Central memory CD4-positive, alpha-beta T cell (primary cell): ENCODE data around the gene FEM1A.
"Not testable (repeated sequence)": the region's sequence is repeated elsewhere in the genome, so short reads cannot be mapped to it uniquely, and the experiment has no call there.

Experiments
- DNase-seq: peaks from one replicate; pipeline ENCODE4 v3.0.0; 2022
- total RNA-seq, 3 experiments: gene quantifications; one replicate each; lab custom pipeline; 2026; lab: John Stamatoyannopoulos, UW

The FEM1A gene, protein sequence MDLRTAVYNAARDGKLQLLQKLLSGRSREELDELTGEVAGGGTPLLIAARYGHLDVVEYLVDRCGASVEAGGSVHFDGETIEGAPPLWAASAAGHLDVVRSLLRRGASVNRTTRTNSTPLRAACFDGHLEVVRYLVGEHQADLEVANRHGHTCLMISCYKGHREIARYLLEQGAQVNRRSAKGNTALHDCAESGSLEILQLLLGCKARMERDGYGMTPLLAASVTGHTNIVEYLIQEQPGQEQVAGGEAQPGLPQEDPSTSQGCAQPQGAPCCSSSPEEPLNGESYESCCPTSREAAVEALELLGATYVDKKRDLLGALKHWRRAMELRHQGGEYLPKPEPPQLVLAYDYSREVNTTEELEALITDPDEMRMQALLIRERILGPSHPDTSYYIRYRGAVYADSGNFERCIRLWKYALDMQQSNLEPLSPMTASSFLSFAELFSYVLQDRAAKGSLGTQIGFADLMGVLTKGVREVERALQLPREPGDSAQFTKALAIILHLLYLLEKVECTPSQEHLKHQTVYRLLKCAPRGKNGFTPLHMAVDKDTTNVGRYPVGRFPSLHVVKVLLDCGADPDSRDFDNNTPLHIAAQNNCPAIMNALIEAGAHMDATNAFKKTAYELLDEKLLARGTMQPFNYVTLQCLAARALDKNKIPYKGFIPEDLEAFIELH
- total RNA-seq: 50.4 to 172 (median 89.3) reads per million in 3 experiments

DNA sequence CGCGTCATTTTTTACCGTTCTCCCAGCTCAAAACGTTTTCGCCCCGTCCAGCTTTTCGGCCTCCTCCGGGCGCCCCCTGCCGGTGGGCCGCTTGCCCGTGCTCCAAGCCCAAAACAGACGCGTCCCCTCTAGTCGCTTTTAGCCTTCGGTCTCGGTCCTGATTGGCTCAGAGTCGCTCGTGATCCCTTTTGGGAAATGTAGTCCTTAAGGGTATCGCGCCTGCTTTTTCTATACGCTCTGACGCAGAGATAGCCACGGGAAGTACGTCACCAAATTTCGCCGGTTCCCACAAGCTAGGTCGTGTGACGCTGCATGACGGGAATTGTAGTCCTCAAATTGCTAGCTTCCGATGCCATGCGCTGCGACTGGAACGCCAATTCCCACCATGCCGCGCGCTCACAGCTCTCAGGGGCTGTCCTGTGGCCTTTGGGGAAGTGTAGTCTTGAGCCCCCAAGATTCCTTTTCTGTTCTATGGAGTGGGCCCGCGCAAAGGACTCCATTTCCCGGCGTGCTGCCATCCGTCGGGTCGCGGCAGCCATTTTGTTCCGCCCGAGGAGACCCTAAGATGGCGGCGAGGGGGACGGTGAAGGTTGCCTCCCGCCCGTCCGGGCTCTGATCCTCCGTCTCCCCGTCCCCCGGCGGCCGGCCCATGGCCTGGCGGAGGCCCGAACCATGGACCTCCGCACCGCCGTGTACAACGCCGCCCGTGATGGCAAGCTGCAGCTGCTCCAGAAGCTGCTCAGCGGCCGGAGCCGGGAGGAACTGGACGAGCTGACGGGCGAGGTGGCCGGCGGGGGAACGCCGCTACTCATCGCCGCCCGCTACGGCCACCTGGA lies at the start of gene FEM1A:
Gene FEM1A (plus strand): TSS at position 552 of the 836 bp plus-strand sequence. CDS start 121 bp downstream, at position 673.
- DNase-seq: peak; percentile 100

DNA sequence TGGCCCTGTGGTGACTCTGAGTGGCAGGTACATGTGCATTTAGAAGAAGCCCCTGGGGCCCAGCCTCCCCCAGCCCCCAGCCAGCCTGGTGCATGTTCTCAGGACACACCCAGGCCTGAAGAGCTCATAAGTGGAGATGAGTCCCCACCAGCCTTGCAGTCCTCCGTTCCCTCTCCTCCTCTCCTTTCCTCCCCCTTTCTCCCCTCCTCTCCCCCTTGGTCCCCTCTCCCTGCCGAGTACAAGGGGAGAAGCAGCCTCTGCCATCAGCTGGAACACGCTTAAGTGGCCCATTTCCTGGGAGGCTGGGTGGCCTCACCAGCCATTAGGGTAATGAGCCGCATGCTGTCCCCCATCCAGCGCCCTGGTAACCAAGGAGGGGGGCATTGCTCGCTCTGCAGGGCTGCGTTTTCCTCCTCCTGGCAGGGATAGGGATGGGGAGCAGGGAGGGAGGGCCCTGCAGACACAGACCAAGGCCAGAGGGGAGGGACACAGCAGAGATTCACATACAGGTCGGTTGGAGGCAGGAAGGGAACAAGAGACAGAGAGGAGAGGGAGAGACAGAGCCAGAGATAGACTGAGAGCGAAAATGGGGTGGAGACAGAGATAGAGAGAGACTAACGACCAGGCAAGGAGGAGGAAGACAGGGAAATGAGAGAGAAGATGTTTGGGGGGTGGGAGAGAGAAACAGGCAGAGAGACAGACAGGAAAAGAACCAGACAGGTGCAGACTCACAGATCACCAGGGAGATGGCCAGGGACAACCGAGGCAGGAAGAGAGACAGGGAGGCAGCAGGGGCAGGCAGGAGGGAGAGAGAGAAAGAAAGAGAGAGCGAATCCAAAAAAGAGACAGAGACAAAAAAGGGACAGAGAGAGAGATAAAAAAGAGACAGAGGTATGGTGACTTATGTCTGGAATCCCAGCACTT lies 48.5 kb upstream of the FEM1A start:
- DNase-seq: no peak

DNA sequence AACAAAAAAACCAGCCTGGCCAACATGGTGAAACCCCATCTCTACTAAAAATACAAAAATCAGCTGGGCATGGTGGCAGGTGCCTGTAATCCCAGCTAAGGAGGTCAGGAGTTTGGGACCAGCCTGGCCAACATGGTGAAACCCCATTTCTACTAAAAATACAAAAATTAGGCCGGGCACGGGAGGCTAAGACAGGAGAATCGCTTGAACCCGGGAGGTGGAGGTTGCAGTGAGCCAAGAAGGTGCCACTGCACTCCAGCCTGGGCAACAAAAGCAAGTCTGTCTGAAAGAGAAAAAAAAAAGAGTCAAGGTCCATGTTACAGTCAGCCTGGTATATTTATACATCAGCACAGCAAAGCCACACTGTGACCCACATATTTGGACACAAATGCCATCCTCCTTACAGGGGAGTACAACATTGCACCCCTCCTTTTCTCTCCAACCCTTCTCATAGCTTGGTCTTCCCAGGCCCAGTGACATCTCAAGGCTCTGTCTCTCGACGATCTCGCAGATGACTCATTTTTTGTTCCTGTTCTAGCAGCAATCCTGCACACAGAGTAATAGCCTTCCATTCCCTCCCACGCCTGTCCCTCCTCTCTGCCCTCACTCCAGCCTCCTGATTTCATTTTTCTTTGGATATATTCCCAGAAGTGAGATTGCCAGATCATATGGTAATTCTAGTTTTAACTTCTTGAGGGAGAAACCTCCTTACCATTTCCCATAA lies 46.9 kb upstream of the FEM1A start:
- DNase-seq: no peak

DNA sequence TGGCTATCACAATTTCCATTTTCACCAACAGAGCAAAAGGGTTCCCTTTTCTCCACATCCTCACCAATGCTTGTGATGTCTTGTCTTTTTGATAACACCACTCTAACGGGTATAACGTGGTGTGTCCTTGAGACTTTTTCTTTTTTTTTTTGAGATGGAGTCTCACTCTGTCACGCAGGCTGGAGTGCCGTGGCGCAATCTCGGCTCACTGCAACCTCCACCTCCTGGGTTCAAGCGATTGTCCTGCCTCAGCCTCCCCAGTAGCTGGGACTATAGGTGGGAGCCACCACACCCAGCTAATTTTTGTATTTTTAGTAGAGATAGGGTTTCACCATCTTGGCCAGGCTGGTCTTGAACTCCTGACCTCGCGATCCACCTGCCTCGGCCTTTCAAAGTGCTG lies 46.4 kb upstream of the FEM1A start:
- DNase-seq: not testable (repeated sequence)

DNA sequence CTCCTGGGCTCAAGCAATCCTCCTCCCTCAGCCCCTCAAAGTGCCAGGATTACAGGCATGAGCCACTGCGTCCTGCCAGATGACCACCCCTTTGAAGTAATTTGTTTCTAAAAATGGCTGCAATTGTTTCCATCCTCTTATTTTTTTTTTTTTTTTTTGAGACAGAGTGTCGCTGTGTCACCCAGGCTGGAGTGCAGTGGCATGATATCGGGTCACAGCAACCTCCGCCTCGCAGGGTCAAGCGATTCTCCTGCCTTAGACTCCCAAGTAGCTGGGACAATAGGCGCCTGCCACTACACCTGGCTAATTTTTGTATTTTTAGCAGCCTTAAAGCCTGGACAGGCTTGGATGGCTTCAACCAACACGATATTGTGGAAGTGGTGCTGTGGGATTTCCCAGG lies 45.5 kb upstream of the FEM1A start:
- DNase-seq: no peak

DNA sequence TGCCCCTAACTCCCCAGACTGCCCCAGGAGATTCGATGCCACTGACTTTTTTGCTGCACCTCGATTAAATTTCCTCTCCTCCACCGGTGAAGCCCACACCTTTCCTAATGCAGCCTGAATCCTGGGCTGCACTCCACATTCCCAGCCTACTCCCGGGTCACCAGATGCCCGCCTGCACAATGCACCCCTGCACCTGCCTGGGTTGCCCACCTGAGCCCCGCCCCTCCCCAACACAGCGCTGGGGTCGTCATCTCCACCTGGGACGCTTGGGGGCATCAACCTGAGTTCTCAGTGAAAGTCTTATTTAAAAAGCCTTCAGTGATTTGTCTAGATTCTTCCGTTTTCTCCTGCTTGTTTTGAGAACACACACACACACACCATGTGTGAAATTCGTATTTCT lies 43.3 kb upstream of the FEM1A start:
- DNase-seq: no peak

DNA sequence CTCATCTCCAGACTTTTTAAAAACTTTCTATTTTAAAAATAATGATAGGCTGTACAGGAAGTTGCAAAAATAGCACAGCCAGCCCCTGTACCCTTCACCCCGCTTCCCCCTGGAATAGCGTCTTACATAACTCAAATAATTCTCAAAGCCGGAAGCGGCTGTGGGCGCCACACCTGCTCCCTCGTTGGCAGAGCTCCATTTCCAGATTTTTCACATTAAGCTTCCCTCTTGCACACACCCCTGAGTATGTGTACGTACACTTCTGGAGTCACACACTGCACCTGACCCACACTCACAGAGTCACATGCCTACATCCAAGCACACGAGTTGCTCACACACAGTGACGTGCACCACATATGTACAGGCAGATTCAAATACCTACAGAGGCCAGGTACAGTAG lies 42.9 kb upstream of the FEM1A start:
- DNase-seq: no peak

DNA sequence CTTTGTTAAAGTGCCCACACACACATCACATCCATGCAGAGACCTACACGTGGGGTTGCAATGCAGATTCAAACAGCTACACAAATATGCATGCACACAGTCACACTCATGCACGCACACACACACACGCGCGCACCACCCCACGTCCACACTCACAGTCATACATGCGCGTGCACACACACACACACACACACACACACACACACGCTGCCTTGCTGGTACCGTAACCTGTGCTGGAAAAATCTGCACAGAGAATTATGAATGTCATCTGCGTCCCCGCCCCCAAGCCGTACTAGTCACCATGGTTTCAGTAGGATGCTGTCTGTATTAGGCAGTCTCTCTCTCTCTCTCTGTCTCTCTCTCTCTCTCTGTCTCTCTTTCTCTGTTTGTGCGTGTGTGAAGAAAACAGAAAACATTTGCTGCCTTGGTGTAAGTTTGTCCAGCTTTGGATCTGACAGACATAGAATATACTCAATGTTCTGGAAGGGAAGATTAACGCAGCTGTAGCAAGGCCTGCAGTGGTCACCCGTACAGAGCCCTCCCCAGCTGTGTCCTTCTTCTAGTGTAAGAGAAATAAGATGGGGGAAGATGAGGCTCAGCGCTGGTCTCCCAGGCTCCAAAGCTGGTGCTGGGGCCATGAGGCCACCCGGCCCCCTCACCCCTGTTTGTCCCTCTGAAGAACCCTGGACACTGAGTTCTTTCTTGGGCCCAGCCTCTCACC lies 41.5 kb upstream of the FEM1A start:
- DNase-seq: no peak

DNA sequence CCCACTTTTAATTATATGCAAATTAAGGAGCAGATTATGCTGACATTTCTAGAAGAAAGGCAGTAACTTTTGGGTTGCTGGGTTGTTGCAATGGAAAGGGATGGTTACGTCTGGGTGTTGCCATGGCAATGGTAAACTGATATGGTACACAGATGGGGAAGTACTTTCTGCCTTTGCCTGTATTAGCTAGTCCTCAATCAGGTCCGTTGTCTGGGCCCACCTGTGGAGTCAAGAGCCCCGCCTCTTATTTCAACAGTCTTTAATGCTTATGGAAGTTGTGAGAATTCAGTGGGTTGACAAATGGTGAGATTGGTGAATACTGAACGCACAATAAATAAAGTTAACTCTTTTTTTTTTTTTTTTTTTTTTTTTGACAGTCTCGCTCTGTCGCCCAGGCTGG lies 37.3 kb upstream of the FEM1A start:
- no peak for DNase-seq

DNA sequence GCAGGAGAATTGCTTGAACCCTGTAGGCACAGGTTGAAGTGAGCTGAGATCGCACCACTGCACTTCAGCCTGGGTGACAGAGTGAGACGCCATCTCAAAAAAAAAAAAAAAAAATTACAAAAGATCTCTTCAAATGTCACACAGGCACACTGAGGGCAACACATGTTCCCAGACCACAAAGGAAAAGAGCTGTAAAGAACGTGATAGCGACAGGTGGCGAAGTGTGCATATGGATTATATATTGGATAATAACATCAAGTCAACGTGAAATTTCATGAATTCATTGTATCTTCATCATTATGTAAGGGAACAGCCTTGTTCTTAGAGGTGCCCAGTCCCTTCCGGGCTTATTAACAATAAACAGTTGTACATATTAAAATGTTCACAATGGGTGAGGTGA lies 36.1 kb upstream of the FEM1A start:
- no peak for DNase-seq

DNA sequence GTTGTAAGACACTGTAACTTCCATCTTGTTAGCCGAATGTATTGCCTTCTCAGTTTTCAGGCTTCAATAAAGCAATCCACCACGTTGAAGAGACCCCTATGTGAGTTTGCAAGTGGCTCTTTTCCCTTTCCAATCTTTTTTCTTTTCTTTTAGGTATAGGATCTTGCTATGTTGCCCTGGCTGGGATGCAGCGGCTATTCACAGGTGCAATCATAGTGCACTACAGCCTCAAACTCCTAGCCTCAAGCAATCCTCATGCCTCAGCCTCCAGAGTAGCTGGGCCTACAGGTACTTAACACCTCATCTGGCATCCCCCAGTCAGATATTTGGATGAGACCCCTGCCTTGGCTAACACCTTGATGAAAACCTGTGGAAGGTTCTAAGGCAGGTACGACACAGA lies 33.5 kb upstream of the FEM1A start:
- DNase-seq: no peak

DNA sequence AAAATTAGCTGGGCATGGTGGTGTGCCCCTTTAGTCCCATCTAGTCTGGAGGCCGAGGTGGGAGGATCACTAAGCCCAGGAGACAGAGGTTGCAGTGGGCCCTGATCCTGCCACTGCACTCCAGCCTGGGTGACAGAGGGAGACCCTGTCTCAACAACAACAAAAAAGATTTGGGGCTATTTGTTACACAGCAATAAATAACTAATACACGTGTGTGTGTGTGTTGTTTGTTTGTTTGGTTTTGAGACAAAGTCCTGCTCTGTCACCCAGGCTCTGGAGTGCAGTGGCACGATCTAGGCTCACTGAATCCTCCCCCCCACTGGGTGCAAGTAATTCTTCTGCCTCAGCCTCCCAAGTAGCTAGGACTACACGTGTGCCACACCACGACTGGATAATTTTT lies 32.9 kb upstream of the FEM1A start:
- no peak for DNase-seq

DNA sequence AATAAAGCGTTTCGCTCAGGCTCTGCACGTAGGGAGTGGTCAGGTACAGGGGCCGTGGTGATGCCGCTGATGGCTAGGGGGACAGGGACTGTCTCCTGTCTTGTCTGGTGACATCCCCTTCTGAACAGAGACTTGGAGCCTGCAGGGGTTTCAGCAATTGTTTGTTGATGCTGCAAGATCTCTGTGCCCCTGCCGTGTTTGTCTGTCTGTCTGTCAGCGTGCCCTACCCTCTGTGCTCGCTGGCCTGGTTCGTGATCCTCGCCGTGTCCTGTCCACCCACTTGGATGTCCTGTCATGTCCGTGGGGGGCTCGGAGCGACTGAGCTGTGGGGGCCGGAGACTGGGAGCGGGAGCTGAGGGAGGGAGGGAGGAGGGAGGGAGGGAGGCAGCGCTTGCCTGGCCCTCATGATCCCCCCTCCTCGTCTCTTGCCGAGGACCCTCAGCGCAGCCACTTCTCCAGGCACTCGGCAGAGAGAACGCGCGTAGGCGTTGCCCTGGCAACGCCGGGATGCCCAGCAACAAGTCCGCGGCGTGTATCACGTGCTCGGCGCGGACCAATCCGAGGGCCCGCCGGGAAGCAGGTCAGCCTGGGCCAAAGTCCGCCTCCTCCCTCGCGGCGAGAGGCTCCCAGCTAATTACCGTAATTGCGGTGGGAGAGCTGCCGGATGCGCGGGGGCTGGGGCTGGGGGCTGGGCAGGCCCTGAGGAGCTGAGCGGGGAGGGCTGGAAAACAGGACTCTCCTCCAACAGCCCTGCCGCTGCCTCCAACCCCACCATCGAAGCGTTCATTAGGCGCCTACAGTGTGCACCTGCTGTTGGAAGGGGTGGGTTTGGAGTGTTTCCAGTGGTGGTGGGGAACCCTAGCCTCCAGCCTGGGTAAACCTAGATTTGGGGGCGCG lies 31.9 kb upstream of the FEM1A start:
- peak; percentile 37 for DNase-seq

DNA sequence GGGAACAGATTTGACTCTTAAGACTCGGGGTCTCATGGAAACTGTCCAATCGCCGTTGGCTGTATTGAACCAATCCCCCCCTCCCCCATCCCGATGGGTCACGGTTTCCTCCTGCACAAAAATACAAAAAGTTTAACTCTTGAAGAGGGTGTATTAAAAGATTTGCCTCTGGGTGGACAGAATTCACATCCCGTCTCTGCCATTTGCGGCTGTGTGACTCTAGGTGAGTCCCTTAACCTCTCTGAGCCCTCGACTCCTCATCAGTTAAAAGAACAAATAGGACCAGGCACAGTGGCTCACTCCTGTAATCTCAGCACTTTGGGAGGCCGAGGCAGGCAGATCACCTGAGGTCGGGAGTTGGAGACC lies 31.3 kb upstream of the FEM1A start:
- no peak for DNase-seq

DNA sequence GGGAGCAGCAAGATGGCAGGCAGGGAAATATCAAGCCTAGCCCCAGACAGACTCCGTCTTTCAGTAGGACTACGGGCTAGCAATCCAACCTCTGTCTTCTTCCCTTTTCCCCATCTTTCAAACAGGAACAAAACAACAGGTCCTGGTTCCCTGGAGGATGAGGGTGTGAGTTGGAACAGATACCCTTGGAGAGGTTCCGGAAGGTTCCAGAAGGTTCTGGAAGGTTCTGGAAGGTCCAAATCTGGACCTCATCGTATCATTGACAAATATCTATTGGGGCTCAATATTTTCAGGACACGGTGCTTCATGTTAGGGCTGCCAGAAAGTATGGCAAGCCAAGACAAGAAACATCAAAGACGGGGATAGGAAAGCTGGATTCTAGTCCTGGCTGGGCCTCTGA lies 28.5 kb upstream of the FEM1A start:
- DNase-seq: no peak

DNA sequence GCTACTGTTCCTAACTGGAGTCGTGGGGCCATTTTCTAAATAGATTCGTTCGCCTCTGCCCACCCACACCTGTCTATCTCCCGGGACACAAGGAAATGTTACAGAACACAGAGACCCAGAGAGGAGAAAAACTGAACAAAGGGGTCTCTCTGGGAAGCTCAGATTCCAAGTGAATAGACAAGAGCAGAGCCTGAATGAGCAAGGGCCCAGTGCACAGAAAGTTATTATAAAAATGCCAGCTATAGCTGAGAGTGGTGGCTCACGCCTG lies 27.2 kb upstream of the FEM1A start:
- no peak for DNase-seq

DNA sequence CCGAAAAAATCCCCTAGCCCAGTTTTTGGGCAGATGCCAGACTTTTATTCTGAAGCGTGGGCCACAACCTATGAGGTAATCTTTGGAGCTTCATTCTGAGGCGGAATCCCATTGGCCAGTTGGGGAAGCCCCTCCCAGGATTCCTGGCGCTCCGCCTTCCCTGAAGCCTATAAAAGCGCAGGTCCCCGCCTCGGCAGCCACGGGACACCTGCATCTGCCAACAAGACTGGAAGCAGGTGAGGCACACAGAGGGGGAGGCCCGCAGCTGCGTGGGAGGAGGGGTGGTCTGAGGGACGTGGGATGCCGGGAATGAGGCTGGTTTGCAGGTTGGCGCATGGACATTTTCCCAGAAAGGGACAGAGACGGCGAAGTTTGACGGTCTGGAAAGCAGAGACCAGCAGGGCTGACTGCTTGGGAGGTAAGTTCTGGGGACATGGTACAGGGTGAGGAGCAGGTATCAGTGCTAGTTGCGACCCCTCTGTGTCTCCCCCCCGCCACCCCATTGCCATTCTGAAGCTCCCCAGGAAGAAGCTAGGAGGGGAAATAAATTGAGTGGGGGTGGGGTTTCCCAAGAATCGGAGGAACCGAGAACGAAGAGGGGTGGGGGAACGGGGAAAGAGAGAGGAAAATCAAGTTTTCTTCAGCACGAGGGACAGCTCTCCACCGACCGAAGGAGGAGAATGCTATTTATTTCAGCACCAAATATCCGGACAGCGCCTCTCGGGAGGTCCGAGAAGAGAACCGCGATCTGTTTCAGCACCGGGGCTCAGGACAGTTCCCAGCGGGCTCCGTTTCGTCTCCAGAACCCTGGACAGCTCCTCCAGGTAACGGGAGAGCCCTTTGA lies 22.4 kb upstream of the FEM1A start:
- peak; percentile 78 for DNase-seq

DNA sequence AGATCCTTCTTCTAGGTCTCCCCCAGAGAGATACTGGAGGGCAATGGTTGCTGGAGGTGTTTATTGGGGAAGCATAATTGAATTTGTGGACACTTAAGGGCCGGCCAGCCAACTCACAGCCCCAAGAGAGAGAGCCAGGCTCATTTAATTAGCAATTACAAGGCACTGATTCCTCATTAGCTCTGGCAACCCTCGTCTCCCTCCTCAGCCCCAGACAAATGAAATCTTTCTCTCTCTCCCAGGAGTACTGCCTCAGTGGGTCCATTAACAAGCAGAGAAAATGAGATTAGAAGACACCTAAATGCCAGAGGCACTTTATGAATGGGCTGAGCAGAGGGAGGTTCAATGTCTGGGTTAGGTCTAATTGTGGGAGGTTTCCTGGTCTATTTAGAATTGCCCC lies 19.0 kb upstream of the FEM1A start:
- DNase-seq: no peak

DNA sequence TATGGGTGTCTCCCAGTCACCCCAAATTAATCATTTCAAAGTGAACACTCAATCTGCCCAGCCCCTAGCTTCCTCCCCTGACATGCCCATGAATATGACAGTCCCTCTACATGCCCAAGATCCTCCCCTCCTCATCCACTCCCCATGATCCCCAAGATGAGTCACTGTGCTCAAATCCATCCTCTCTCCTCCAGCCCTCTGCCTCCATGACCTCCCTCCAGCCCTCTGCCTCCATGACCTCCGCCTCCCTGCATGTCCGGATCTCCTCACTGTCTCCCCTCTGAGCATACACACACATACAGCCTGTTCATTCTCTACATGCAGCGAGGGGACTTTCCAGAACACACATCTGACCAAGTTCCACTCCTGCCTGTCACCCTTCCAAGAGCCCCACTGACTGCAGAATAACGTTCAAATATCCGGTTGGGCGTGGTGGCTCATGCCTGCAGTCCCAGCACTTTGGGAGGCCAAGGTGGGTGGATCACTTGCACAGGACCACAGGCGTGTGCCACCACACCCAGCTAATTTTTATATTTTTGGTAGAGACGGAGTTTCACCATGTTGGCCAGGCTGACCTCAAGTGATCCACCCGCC lies 18.4 kb upstream of the FEM1A start:
- DNase-seq: no peak
